NOMO-1 (cell line): ENCODE data around the gene ZNF625.

Source experiments
- DNase-seq, 2 experiments: peaks; one replicate each; lab custom pipeline; 2025; ENCODE audit not compliant: unreplicated experiment in 2 of 2; lab: John Stamatoyannopoulos, UW

ZNF625 gene

DNA sequence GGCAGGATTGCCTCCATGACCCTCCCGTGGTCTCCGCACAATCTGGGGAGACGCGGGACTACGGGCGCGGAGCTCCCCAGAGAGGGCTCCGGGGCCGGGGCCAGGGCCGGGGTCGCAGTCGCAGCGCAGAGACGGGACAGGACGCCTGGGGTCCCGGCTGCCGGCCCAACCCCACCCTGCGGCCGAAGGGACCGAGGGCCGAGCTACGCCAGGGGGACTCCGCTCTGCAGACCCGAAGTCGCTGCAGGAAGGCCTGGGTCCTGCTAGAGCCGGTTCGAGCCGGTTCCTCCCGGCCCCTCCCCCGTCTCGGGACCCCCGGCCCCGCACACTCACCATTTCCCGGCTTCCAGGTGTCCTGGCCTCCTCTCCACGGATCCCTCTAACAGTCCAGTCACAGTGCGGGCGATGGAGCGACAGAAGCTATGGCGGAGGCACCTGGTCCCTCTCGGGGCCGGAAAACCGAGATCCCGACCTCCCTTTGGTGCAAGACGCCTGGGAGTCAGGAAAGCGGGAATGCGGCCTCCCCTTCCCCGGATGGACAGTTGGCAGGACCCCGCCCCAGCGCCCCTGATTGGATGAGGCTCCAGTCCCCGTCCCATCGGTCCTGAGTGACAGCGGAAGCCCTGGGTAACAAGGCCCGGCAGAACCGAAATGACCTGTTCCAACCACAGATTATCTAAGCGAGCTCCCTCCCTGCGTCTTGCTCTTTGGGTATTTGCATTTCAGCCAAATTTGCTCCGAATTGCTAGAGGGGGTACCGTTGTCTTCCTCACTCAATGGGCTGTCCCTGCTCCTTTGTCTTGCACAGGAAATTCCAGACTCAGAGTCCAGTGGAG is at the start of gene ZNF625:
Gene ZNF625, minus strand, starts transcription at position 512 of the 836 bp plus-strand sequence. Its CDS starts 176 bp downstream, at position 336.
- DNase-seq = no peak

DNA sequence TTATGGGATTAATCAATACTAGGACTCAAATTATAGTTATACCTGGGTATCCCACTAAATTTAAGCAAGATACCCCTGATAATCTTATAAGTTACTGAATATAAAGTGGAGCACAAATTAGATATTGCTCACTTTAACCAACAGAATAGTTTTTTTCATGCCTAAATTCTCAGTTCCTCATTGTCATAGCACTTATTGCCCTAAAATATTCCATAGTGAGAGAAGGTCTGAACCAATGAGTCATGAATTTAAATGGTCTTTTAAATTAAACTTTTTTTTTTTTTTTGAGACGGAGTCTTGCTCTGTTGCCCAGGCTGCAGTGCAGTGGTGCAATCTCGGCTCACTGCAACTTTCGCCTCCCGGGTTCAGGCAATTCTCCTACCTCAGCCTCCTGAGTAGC is 48.8 kb upstream of the ZNF625 start:
- no peak for DNase-seq

GRCh38 chr19:12202250-12202649 is 45.7 kb upstream of the ZNF625 start:
- DNase-seq = no peak

DNA sequence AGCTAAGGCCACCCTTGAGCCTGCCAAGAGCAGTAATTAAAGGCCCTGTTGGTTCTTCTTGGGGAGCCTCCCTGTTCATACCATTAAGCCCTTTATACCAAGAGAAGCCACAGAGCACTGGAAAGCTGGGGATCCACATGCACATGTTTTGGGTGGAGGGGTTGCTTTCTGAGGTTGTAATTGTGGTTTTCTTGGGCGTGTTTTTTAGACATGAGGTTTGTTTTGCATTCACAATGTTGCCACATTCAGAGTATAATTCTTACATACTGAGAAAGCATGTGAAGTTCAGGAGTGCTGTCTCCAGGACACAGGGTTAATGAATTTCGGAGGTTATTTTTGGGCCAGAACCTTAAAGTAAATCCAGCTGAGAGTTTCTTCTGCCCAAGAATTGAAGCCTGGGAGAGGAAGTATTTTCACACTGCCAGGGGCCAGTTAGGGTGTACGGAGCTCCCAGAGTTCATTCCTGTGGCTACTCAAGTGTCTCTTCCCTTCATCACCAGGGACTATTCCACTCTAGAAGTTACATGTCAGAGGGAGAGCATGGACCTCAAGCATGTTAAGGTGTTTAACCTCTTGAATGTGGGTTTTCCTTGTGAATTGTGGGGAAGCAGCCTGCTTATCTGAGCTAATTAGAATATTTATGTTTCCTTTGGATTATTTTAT is 43.4 kb upstream of the ZNF625 start:
- no peak for DNase-seq

DNA sequence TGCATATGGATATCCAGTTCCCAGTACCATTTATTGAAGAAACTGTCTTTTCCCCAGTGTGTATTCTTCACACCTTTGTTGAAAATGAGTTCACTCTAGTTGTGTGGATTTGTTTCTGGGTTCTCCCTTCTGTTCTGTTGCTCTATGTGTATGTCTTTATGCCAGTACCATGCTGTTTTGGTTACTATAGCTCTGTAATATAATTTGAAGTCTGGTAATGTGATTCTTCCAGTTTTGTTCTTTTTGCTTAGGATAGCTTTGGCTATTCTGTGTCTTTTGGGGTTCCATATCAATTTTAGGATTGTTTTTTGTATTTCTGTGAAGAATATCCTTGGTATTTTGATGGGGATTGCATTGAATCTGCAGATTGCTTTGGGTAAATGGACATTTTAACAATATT is 41.6 kb upstream of the ZNF625 start:
- DNase-seq = no peak

DNA sequence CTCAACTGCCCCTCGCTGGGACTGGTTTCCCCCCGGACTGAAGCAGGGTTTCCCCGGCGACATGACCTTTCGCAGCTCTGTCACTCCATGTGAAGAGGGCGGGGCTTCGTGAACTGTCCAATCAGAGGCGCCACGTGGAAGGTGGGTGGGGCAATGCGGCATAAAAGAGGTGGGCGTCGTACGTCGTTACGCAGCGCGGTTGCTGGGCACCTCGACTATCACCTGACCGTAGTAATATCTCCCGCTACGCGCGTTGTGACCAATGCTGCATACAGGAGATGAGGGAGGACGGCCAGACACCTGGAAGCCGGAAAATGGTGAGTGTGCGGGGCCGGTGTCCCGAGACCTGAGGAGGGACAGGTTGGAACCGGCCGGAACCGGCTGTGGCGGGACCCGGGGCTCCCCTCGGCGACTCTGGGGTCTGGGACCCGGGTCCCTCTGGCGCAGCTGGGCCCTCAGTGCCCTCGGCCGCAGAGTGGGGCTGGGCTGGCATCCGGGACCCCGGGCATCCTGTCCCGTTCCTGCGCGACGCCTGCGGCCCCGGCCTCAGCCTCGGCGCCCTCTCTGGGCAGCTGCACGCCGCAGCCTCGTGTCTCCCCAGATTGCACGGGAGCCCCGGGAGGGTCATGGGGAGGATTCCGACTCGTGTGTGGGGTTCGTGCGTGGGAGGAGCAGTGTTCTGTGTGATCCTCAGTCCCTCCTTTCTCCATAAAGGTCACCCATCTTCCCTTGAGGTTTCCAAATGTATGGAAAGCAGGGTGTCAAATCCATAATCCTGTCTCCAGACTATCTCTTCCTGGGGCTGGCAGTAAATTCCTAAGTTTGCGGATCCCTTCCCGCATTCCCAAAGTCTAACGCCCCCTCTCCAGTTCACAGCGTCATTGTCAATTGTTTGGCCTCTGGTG is 38.5 kb upstream of the ZNF625 start:
- DNase-seq = no peak

DNA sequence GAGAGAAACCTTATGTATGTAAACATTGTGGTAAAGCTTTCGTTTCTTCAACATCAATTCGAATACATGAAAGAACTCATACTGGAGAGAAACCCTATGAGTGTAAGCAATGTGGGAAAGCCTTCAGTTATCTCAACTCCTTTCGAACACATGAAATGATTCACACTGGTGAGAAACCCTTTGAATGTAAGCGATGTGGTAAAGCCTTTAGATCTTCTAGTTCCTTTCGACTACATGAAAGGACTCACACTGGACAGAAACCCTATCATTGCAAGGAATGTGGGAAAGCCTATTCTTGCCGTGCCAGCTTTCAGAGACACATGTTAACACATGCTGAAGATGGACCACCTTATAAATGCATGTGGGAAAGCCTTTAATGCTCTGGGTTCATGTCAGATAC is 31.1 kb upstream of the ZNF625 start:
- no peak for DNase-seq

- DNase-seq = no peak
Measured at GRCh38 chr19:12180377-12180776, 23.8 kb upstream of the ZNF625 start.

DNA sequence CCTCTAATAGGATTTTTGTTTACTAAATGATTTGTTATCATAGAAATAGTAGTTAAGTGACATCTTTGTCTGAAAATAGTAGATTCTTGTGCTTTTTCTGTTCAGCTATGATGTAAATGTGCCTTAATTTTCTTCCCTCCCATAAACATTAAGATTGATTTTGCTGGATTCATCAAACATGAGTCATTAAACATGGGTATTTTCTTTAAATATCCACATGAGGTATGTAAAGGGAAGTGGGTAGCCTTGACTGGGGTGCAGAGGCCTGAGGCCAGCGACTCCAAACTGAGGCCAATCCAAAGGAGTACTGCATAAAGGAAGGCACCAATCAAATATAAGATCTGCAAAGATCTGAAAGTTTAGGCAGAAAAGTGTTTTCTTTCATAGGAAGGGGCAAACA is 10.1 kb upstream of the ZNF625 start:
- no peak for DNase-seq

- peak in 1 of 2 experiments; percentile 1 for DNase-seq
Measured at GRCh38 chr19:12163826-12164225, 7.3 kb upstream of the ZNF625 start.

- peak; percentile 90 to 94 for DNase-seq
Measured at GRCh38 chr19:12162882-12163806, 6.6 kb upstream of the ZNF625 start, which contains the start of gene ZNF136. Gene ZNF136, plus strand, starts transcription at chr19:12163096. Its CDS starts 108 bp downstream, at chr19:12163204.

DNA sequence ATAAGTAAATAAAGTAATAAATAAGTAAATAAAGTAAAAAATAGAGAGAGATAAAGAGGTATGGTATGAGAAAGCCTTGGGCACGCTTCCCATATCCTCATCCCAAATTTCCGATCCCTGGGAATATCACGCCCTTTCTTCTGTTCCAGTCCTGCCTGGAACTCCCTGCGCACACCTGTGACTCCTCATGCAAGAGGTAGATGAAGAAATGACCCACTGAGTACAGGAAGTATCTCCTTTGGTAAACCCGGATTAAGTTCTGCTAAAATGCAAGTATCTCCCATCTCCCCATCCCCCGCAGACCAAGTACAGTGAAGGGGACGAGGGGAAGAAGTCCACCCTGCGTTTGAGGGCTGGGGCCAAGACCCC is 6.0 kb upstream of the ZNF625 start:
- DNase-seq = no peak

- DNase-seq = no peak
Measured at GRCh38 chr19:12159773-12160414, 3.4 kb upstream of the ZNF625 start.

DNA sequence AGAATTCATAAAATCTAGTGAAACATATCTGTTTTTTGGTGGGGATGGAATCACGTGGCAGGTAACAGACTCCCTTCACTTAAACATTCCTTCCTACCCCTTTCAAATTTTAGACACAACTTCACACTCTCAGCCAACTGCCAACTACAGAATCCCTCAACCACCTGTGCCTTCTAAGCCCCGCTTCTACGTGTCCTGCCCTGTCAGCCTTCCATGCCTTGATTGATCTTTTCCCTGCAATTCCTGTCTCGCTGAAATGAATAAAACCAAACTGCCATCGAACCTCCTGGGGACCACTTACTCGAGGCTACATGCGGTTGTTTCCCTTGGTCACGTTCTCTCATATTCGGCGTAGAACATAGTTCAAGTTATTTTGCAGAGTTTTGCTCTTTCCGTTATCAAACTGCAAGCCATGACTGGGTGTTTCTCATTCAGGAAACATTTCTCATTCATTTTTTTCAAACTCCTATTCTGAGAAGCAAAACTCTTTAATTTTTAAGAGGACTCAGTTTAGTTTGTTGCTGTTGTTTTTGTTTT is 1.1 kb downstream of the ZNF625 start:
- DNase-seq = no peak

DNA sequence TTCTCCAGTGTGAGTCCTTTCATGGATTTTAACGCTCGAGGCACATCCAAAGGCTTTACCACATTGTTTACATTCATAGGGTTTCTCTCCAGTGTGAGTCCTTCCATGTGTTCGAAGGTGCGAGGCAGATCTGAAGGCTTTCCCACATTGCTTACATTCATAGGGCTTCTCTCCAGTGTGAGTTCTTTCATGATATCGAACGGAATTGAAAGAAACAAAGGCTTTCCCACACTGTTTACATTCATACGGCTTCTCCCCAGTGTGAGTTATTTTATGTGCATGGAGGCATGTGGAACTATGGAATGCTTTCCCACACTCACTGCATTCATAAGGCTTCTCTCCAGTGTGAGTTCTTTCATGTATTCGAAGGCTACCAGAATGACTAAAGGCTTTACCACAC is 11.2 kb downstream of the ZNF625 start:
- no peak for DNase-seq

- no peak for DNase-seq
Measured at GRCh38 chr19:12141405-12141736, 15.2 kb downstream of the ZNF625 start.

GRCh38 chr19:12140545-12141404 is 15.8 kb downstream of the ZNF625 start:
- DNase-seq = peak; percentile 74 to 85

DNA sequence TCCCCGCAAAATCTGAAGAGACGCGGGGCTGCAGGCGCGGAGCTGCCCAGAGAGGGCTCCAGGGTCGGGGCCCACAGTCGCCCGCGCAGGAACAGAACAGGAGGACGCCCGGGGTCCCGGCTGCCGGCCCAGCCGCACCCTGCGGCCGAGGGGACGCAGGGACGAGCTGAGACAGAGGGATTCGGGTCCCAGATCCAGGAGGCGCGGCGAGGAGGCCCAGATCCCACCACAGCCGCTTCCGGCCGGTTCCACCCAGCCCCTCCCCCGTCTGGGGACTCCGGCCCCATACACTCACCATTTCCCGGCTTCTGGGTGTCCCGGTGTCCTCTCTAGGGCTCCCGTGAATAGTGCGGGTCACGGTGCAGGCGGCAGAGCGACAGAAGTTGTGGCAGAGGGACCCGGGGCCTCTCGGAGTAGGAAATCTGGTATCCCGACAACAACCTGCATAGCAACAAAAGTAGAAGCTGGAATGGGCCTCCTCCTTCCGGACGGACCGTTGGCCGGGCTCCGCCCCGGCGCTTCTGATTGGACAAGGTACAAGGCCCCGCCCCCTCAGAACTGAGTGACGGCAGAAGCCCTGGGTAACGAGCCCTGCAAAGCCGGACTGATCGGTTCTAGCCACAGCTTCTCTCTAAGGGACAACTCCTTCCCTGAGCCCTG is 16.5 kb downstream of the ZNF625 start, which contains the start of gene ZNF20:
Gene ZNF20, minus strand, starts transcription at position 466 of the 660 bp plus-strand sequence. Its CDS starts 168 bp downstream, at position 298.
- DNase-seq = peak; percentile 90 to 92
